Muscle layer of duodenum (tissue), 2 donors: Measurements from ENCODE around the gene GALR3.

Experiments used
- H3K27ac ChIP-seq: one replicate; pipeline ENCODE4 v1.7.0; 2013; ENCODE audit warnings: mild to moderate bottlenecking, low read length
- H3K27me3 ChIP-seq: one replicate; pipeline ENCODE4 v1.7.0; 2013; ENCODE audit warnings: low read depth, mild to moderate bottlenecking, control low read depth, low read length
- H3K36me3 ChIP-seq, 2 donors: one replicate each; pipeline ENCODE4 v1.7.0; 2013; ENCODE audit warnings: low read length in 2 of 2, control low read depth in 1 of 2, mild to moderate bottlenecking in 1 of 2; ENCODE audit not compliant: insufficient read depth in 2 of 2, control insufficient read depth in 1 of 2
- H3K4me1 ChIP-seq, 2 donors: one replicate each; pipeline ENCODE4 v1.7.0; 2013; ENCODE audit warnings: low read length in 2 of 2, mild to moderate bottlenecking in 2 of 2, control low read depth in 1 of 2, moderate library complexity in 1 of 2; ENCODE audit not compliant: insufficient read depth in 2 of 2, control insufficient read depth in 1 of 2
- H3K4me3 ChIP-seq, 2 donors: one replicate each; pipeline ENCODE4 v1.7.0; 2013; ENCODE audit warnings: low read length in 2 of 2, low read depth in 1 of 2, mild to moderate bottlenecking in 1 of 2
- H3K9me3 ChIP-seq, 2 donors: one replicate each; pipeline ENCODE4 v1.7.0; 2013; ENCODE audit warnings: low read length in 2 of 2, control low read depth in 1 of 2, mild to moderate bottlenecking in 1 of 2; ENCODE audit not compliant: control insufficient read depth in 1 of 2
- donor health status: healthy.

GALR3 gene

GRCh38 chr22:37823134-37823985 is at the start of gene GALR3:
Gene GALR3, plus strand, starts transcription at chr22:37823382. Its CDS starts 25 bp downstream, at chr22:37823407.
- Histone ChIP-seq H3K4me1 (peaks cover 0 to 16% of the 10 kb centered on the region in 2 donors), H3K27me3 (peaks cover 13% of the 10 kb centered on the region), H3K27ac (no peak within 1 kb of the TSS), H3K36me3 (no peaks in the 10 kb centered on the region), H3K4me3 (no peak within 1 kb of the TSS), H3K9me3 (no peaks in the 10 kb centered on the region)

GRCh38 chr22:37774728-37775127 is 48.5 kb upstream of the GALR3 start:
- Histone ChIP-seq H3K27me3 (no peaks in the 10 kb centered on the region), H3K27ac (no peak overlapping the region), H3K9me3 (no peaks in the 10 kb centered on the region), H3K4me1 (peaks cover 0 to 4% of the 10 kb centered on the region in 2 donors), H3K36me3 (peaks cover 17 to 49% of the 10 kb centered on the region in 2 donors), H3K4me3 (no peak overlapping the region)

GRCh38 chr22:37775785-37776638 is 47.2 kb upstream of the GALR3 start:
- no peak overlapping the region for H3K4me3 ChIP-seq
- H3K36me3 ChIP-seq, result peaks cover 16 to 44% of the 10 kb centered on the region in 2 donors
- no peaks in the 10 kb centered on the region for H3K27me3 ChIP-seq
- H3K27ac ChIP-seq, result no peak overlapping the region
- H3K9me3 ChIP-seq, result no peaks in the 10 kb centered on the region
- H3K4me1 ChIP-seq, result peaks cover 0 to 4% of the 10 kb centered on the region in 2 donors

- H3K27me3 ChIP-seq, result no peaks in the 10 kb centered on the region
- H3K9me3 ChIP-seq, result no peaks in the 10 kb centered on the region
- peaks cover 11 to 38% of the 10 kb centered on the region in 2 donors for H3K36me3 ChIP-seq
- peaks cover 0 to 4% of the 10 kb centered on the region in 2 donors for H3K4me1 ChIP-seq
- H3K4me3 ChIP-seq, result no peak overlapping the region
- no peak overlapping the region for H3K27ac ChIP-seq
Observed at GRCh38 chr22:37776639-37777005, 46.6 kb upstream of the GALR3 start.

- H3K27me3 ChIP-seq, result no peaks in the 10 kb centered on the region
- H3K36me3 ChIP-seq, result peaks cover 8 to 32% of the 10 kb centered on the region in 2 donors
- H3K27ac ChIP-seq, result no peak overlapping the region
- H3K9me3 ChIP-seq, result no peaks in the 10 kb centered on the region
- peaks cover 0 to 4% of the 10 kb centered on the region in 2 donors for H3K4me1 ChIP-seq
- no peak overlapping the region for H3K4me3 ChIP-seq
Observed at GRCh38 chr22:37777122-37777687, 46.0 kb upstream of the GALR3 start.

GRCh38 chr22:37778370-37779009 is 44.7 kb upstream of the GALR3 start:
- H3K36me3 ChIP-seq, result peaks cover 0 to 20% of the 10 kb centered on the region in 2 donors
- no peak overlapping the region for H3K4me3 ChIP-seq
- H3K27me3 ChIP-seq, result no peaks in the 10 kb centered on the region
- peaks cover 0 to 4% of the 10 kb centered on the region in 2 donors for H3K4me1 ChIP-seq
- no peaks in the 10 kb centered on the region for H3K9me3 ChIP-seq
- no peak overlapping the region for H3K27ac ChIP-seq

- H3K27me3 ChIP-seq, result no peaks in the 10 kb centered on the region
- H3K9me3 ChIP-seq, result no peaks in the 10 kb centered on the region
- H3K4me3 ChIP-seq, result no peak overlapping the region
- H3K36me3 ChIP-seq, result peaks cover 0 to 3% of the 10 kb centered on the region in 2 donors
- peaks cover 4% of the 10 kb centered on the region in 2 donors for H3K4me1 ChIP-seq
- H3K27ac ChIP-seq, result no peak overlapping the region
Observed at GRCh38 chr22:37781434-37782059, 41.6 kb upstream of the GALR3 start.

- H3K4me1 ChIP-seq, result peaks cover 0 to 4% of the 10 kb centered on the region in 2 donors
- H3K27ac ChIP-seq, result no peak overlapping the region
- H3K27me3 ChIP-seq, result no peaks in the 10 kb centered on the region
Observed at GRCh38 chr22:37782340-37783168, 40.6 kb upstream of the GALR3 start.

GRCh38 chr22:37784829-37785495 is 38.2 kb upstream of the GALR3 start:
- Histone ChIP-seq H3K36me3 (no peaks in the 10 kb centered on the region), H3K4me3 (no peak overlapping the region), H3K27me3 (no peaks in the 10 kb centered on the region), H3K9me3 (no peaks in the 10 kb centered on the region), H3K4me1 (peaks cover 0 to 4% of the 10 kb centered on the region in 2 donors), H3K27ac (no peak overlapping the region)

More at GRCh38 chr22:37782340-37783168, 40.6 kb upstream of the GALR3 start:
- Histone ChIP-seq H3K36me3 (no peaks in the 10 kb centered on the region), H3K4me3 (no peak overlapping the region), H3K9me3 (no peaks in the 10 kb centered on the region)
